Stimulated activated CD4-positive, alpha-beta T cell treated with anti-CD3 and anti-CD28 coated beads, Interleukin-4, amount 100 ng/mL, for 48 hours (primary cell): ENCODE measurements around the gene KCP.

Experiments
- DNase-seq, 2 donors: peaks; one replicate each; pipeline ENCODE4 v3.0.0-alpha.2; 2020; ENCODE audit warnings: low read depth in 2 of 2

The KCP gene

DNA sequence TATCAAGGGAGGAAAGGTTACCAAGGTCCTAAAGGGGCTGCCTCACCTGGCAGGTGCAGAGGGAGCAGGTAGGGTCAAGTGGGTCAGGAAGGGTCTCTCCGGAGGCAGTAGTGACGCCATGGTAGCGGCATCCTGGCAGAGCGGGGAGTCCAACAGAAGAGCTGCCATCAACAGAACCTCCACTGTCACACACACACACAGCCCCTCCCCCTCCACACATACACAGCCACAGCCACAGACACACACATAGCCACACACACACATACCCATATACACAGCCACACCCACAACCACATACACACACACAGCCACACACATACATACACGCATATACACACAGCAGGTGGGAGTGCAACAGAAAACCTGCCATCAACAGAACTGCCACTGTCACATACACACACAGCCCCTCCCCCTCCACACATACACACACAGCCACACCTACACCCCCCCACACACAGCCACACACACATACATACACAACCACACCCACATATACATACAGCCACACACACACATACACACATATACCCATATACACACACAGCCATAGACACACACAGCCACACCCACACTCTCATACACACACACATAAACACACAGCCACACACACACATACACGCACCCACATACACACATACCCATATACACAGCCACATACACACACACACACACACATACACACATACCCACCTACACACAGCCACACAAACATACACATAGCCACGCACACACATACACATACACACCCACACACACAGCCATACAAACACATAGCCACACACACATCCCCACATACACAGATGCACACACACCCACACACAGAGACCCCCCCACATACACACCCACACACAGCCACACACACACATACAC, 23.1 kb downstream of the KCP start:
- DNase-seq: no peak

DNA sequence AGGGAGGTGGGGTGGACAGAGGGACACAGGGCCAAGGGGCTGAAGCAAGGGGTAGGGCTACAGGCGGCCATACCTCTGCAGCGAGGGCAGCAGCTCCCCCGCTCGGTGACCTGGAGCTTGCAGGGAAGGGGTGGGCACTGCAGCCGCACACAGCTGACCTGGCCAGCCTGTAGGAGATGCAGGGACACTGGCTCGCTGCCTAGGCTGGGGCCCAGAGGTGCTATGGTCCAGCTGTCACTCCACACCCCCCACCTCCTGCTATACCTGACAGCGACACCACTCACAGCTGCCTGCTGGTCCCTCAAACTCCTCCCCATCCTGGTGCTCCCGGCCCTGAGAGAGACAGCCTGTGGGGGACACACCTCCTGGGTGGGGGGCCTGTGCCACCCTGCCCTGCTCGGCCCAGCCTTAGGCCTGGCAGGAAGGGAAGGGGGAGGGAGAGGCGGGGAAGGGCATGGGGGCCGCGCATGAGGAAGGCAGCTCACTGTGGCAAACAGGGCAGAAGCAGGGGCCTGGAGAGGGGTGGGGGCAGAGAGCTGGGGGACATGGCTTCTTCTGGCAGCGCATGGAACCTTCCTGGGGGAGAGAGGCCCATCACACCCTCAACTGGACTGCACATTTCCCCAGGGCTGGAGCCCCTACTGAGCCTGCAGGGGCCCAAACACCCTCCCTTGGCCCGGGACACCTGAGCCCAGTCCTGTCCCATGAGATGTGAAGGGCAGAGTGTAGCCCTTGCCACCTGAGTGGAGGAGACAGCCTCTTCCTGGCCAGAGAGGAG, 23.9 kb downstream of the KCP start:
- DNase-seq: no peak

- DNase-seq: no peak
Measured at GRCh38 chr7:128885370-128886187, 24.9 kb downstream of the KCP start.

DNA sequence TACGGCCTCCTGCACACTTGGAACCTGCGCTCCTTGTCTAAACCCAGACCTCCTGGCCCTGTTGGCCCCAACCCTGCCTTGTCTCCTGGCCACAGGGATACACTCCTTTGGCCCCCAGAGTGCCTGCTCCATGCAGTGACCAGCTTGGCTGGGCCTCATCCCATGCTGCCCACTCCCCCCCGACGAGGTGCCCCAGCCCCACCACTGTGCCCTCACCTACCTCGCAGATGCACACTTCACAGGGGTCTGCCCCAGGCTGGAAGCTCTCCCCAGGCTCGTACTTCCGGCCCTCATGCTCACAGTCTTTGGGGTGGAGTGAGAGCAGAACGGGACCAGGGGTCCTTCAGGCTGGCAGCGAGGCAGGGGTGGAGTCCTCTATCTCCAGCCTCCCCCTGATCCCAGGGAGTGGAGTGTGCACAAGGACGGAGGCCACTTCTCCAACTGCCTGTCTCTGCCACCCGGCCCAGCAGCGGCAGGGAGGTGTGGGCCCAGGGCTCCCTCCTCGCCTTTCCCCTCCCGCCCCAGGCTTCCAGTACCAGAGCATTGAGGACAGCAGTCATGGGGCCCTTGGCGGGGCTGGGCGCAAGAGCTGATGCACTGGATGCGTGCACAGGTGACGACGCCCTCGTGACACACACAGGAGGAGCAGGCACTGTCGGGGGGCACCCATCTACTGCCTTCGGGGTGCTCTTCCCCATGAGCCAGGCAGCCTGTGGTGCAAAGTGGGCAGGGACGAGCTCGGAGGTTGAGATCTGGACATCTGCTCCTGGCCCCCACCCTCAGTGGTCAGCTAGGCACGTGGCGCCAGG, 25.7 kb downstream of the KCP start:
- no peak for DNase-seq

GRCh38 chr7:128883622-128884448, 26.7 kb downstream of the KCP start:
- peak; percentile 75 to 90 for DNase-seq

- no peak for DNase-seq
Measured at GRCh38 chr7:128882134-128882533, 28.4 kb downstream of the KCP start.

DNA sequence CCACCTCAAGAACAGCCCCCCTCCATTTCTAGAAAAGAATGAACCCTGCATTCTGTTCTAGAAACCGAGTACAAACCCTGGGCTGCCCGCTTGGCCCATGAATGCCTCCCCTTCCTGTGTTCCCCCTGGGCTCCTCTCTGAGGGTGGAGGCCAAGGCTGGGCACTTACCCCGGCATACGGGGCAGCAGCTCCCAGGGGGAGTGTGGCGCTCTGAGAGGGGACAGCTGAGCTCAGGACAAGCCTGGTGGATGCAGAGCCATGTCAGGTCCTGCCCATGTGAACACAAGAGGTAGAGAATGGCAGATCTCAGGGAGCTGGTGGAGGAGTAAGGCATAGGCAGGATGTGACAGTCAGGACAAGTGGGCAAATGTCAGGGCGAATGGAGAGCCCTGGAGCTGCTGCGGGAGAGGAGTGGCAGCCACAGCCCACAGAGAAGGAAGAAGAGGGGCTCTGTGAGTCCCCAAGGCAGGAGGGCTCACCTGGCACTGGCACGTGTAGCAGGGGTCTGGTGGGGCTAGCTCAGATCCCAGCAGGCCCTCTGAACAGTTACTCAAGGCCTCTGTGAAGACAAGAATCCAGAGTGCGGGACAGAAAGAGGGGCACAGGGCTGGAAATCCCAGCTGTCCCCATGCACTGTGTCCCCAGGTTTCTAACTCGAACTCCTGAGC, 28.9 kb downstream of the KCP start:
- no peak for DNase-seq

DNA sequence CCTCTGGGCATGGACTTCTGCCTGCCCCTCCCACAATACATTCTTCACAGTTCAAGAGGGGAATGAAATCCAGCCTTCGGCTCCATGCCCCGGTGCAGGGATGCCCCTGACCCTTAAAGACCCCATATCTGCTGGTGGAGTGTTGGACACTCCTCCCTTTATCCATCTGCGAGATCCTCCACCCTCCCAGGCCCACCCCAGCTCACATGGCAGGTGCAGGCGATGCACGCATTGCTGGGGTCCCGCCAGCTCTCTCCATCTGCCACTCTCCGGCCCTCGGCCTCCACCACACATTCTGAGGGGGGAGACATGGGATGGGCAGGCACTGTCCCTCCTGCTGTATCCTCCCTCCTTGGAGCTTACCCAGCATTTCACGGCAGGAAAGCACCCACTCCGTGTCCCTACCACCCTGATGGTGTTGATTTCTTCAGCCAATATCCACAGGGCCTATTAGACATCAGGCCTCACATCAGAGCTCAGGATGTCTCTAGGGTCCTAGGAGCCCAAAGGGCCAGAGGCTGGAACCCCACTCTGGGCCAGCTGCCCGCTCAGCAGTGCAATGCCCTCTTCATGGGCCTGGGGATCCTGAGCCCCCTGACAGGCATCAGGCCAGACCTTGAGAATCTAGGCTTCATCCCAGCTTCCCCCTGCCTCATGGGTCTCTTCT, 29.6 kb downstream of the KCP start:
- no peak for DNase-seq

- no peak for DNase-seq
Measured at GRCh38 chr7:128879939-128880746, 30.4 kb downstream of the KCP start.

GRCh38 chr7:128879461-128879938, 31.0 kb downstream of the KCP start:
- DNase-seq: no peak

DNA sequence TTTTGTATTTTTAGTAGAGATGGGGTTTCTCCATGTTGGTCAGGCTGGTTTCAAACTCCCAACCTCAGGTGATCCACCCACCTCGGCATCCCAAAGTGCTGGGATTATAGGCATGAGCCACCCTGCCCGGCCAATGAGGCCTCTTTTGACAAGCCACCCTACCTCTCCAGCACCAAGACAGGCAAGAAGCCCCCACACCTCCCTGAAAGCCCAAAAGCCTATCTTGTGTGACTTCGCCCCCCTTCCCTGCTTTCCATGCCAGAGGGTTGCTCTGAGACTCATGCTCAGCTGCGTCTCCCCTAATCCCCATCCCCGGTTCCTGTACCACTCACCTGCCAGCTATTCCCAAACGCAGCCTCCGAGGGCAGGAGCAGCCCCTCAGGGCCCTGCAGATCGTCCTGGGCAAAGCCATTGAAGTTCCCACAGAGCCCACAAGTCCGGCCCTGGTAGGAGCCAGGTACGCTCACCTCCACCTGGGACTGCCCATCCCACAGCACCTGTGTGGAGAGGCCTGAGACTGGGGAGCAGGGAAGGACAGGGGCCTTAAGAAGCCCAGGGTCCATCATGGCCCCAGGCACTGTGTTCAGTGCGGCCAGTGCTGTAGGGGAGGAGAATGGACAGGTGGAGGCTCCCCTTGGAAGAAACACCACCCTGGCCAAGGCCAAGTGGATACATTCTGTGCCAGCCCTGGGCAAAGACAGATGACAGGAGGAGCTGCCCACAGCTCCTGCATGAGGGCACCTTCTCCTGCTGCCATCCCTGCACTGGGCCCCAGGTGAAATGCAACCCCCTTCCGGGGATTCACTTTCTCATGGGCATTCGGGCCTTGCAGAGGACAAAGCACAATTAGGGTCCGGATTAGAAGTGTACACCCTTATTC, 32.0 kb downstream of the KCP start:
- no peak for DNase-seq

- DNase-seq: no peak
Measured at GRCh38 chr7:128877756-128878120, 32.8 kb downstream of the KCP start.

DNA sequence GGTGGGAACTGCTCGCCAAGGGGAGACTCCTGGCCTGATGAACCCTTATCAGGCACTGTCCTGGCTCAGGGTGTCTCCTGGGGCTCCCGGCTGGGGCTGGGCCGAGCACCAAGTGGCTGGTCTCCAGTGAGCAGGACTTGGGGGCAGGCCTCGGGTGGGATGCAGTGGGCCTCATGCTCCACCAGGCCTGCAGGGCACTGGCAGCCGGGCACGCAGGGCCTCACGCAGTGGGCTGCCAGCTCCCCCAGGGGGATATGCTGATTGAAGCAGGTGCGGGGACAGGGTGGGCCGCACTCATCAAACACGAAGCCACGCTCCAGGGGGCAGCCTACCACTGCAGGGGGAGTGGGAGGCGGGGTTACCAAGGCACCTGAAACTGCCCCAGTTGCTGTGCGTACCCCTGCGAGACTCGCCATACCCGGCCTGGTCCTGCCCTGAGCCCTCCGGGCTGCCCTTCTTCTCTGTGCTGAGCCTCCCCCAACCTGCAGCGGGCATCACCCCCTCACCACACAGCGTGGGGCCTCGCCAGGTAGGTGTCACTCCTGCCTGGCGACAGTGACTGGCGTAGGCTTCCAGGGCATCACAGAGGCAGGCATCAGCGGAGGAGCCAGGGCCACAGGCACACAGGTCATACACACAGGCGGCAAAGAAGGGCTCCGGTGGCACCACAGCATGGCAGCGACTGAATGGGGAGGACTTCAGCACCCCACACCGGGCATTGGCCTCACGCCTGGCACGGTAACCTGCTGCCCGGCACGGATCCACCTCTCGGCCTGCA, 33.3 kb downstream of the KCP start:
- no peak for DNase-seq

- no peak for DNase-seq
Measured at GRCh38 chr7:128876586-128876977, 33.9 kb downstream of the KCP start.

DNA sequence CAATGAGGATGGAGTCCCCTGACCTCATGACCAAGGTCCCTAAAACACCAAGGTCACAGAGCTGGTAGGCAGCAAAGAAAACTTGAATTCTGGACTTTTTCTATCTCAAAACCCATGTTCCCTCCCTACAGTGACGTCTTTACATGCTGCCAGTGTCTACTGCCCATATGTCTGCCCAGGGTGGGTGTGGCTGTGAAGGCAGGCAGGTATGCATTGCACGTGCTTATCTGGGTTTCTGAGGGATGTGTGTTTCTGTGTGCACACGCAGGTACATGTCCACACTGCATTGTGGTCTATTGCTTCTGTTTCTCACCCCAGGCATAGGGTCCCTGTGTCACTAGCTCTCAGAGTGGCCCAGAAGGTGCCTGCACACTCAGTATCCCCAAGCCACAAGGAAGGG, 34.4 kb downstream of the KCP start:
- no peak for DNase-seq

GRCh38 chr7:128875523-128875948, 35.0 kb downstream of the KCP start:
- no peak for DNase-seq
